ENCODE measurements around the gene MVK. TPM values are rescaled to one million over a fixed set of nuclear protein-coding genes. Genes with fewer than 3 reads are reported as not detected.

MVK gene
- polyA plus RNA-seq, 3 donors = 1.1 to 3.8 (median 1.6) TPM

DNA sequence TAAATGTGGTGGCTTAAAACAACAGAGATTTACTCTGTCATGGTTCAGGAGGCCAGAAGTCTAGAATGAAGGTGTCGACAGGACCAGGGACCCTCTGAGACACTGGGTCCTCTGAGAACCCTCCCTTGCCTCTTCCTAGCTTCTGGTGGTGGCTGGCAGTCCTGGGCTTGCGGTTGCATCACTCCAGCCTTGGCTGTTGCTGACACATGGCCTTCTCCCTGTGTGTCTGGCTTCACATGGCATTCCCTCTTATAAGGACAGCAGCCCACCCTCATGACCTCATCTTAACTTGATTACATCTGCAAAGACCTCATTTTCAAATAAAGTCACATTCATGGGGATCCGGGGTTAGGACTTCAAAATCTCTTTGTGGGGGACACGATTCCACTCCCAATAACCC, 36.9 kb downstream of the MVK start:
- Histone ChIP-seq H3K9me3 (replicated peaks in 1 of 2; ENCODE audit: control insufficient read depth in 1 of 2, insufficient read depth in 1 of 2, low read length in 2 of 2) (no peaks in the 10 kb centered on the region), H3K4me3 (replicated peaks in 1 of 3; ENCODE audit: low read depth in 2 of 3, low read length in 3 of 3) (no peak overlapping the region), H3K4me1 (ENCODE audit: control insufficient read depth in 1 of 2, insufficient read depth in 2 of 2, low read length in 2 of 2) (no peaks in the 10 kb centered on the region), H3K36me3 (replicated peaks in 1 of 2; ENCODE audit: control insufficient read depth in 1 of 2, insufficient read depth in 2 of 2, low read length in 2 of 2) (no peaks in the 10 kb centered on the region), H3K4me2 (replicated peaks; ENCODE audit: extremely low read depth, low read length, poor library complexity, severe bottlenecking) (no peak overlapping the region), H2AFZ (ENCODE audit: insufficient read depth, low read depth, low read length, poor library complexity, severe bottlenecking) (no peak overlapping the region), H3K79me2 (ENCODE audit: insufficient read depth, low read length) (no peaks in the 10 kb centered on the region), H4K20me1 (ENCODE audit: insufficient read depth, low read length) (no peaks in the 10 kb centered on the region), H3K9ac (ENCODE audit: insufficient read depth, low read length, poor library complexity, severe bottlenecking) (no peak overlapping the region), H3K27me3 (ENCODE audit: control insufficient read depth in 2 of 2, insufficient read depth in 2 of 2, low read length in 2 of 2) (peaks cover 0 to 16% of the 10 kb centered on the region in 2 donors), H3K27ac (ENCODE audit: low read depth in 1 of 2, low read length in 2 of 2) (no peak overlapping the region)
- intact Hi-C loops (cut with micrococcal nuclease) = no loop called here
- no peak for DNase-seq
- TF ChIP-seq, protein P1, sequence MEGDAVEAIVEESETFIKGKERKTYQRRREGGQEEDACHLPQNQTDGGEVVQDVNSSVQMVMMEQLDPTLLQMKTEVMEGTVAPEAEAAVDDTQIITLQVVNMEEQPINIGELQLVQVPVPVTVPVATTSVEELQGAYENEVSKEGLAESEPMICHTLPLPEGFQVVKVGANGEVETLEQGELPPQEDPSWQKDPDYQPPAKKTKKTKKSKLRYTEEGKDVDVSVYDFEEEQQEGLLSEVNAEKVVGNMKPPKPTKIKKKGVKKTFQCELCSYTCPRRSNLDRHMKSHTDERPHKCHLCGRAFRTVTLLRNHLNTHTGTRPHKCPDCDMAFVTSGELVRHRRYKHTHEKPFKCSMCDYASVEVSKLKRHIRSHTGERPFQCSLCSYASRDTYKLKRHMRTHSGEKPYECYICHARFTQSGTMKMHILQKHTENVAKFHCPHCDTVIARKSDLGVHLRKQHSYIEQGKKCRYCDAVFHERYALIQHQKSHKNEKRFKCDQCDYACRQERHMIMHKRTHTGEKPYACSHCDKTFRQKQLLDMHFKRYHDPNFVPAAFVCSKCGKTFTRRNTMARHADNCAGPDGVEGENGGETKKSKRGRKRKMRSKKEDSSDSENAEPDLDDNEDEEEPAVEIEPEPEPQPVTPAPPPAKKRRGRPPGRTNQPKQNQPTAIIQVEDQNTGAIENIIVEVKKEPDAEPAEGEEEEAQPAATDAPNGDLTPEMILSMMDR (IDR thresholded peaks at IDR 0.05) = no peak
- Mint-ChIP-seq H3K27ac (no peak overlapping the region), H3K4me3 (no peak overlapping the region), H3K36me3 (no peaks in the 10 kb centered on the region), H3K27me3 (ENCODE audit: low read depth in 3 of 3) (peaks cover 21 to 32% (median 29%) of the 10 kb centered on the region in 3 donors), H3K9me3 (peaks cover 0 to 4% (median 0%) of the 10 kb centered on the region in 7 donors), H3K4me1 (no peaks in the 10 kb centered on the region)
- WGBS (ENCODE audit: insufficient coverage) = 82% methylated on average over 2 of the region's 4 CpGs

DNA sequence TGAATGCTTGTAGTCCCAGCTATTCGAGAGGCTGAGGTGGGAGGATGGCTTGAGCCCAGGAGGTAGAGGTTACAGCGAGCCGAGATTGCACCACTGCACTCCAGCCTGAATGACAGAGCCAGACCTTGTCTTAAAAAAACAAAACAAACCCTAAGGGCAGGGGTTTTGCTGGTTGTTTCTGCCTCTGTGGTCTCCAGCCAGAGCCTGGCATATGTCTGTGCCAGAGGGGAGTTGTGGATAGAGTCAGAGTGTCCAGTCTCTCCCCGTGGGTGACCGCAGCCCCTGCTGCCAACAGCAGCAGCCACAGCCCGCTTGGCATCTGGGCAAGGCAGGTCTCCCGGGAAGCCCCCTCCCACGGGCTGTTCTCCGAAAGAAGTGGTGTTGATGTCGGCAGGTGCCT, 37.6 kb downstream of the MVK start:
- 70% methylated on average over 5 of the region's 10 CpGs for WGBS (ENCODE audit: insufficient coverage)
- peaks cover 0 to 14% of the 10 kb centered on the region in 2 donors for H3K27me3 ChIP-seq (ENCODE audit: control insufficient read depth in 2 of 2, insufficient read depth in 2 of 2, low read length in 2 of 2)

More for the DNA sequence above, 37.6 kb downstream of the MVK start:
- no peak for DNase-seq
- Histone ChIP-seq H3K4me3 (replicated peaks in 1 of 3; ENCODE audit: low read depth in 2 of 3, low read length in 3 of 3) (no peak overlapping the region), H3K79me2 (ENCODE audit: insufficient read depth, low read length) (no peaks in the 10 kb centered on the region), H3K9me3 (replicated peaks in 1 of 2; ENCODE audit: control insufficient read depth in 1 of 2, insufficient read depth in 1 of 2, low read length in 2 of 2) (no peaks in the 10 kb centered on the region), H3K9ac (ENCODE audit: insufficient read depth, low read length, poor library complexity, severe bottlenecking) (no peak overlapping the region), H3K36me3 (replicated peaks in 1 of 2; ENCODE audit: control insufficient read depth in 1 of 2, insufficient read depth in 2 of 2, low read length in 2 of 2) (no peaks in the 10 kb centered on the region), H2AFZ (ENCODE audit: insufficient read depth, low read depth, low read length, poor library complexity, severe bottlenecking) (no peak overlapping the region), H3K4me2 (replicated peaks; ENCODE audit: extremely low read depth, low read length, poor library complexity, severe bottlenecking) (no peak overlapping the region), H3K4me1 (ENCODE audit: control insufficient read depth in 1 of 2, insufficient read depth in 2 of 2, low read length in 2 of 2) (no peaks in the 10 kb centered on the region), H3K27ac (ENCODE audit: low read depth in 1 of 2, low read length in 2 of 2) (no peak overlapping the region), H4K20me1 (ENCODE audit: insufficient read depth, low read length) (no peaks in the 10 kb centered on the region)
- no peaks in the 10 kb centered on the region for H3K4me1 Mint-ChIP-seq
- no peaks in the 10 kb centered on the region for H3K36me3 Mint-ChIP-seq
- TF ChIP-seq, protein P1 (IDR thresholded peaks at IDR 0.05) = no peak
- intact Hi-C loops (cut with micrococcal nuclease) = no loop called here
- H3K9me3 Mint-ChIP-seq = peaks cover 0 to 4% (median 0%) of the 10 kb centered on the region in 7 donors
- no peak overlapping the region for H3K27ac Mint-ChIP-seq
- H3K27me3 Mint-ChIP-seq (ENCODE audit: low read depth in 3 of 3) = peaks cover 26 to 31% (median 31%) of the 10 kb centered on the region in 3 donors
- peak overlapping the region in 1 of 2 donors; percentile 19 for H3K4me3 Mint-ChIP-seq

All from CD14-positive monocyte (primary cell).